HG02938 (cell line): ENCODE measurements around the gene C2CD4D.

Experiments
- ATAC-seq: cut with Tn5 transposase; IDR thresholded peaks from one replicate; pipeline ENCODE4 v1.9.1; 2021; ENCODE audit warnings: mild to moderate bottlenecking, moderate library complexity; ENCODE audit not compliant: unreplicated experiment

C2CD4D gene

GRCh38 chr1:151835596-151835995 is 4.0 kb downstream of the C2CD4D start:
- no peak for ATAC-seq

- no peak for ATAC-seq
Measured at GRCh38 chr1:151834239-151834638, 5.4 kb downstream of the C2CD4D start.

GRCh38 chr1:151833172-151833900 is 6.3 kb downstream of the C2CD4D start:
- ATAC-seq = no peak

- no peak for ATAC-seq
Measured at GRCh38 chr1:151832318-151832980, 7.2 kb downstream of the C2CD4D start.

GRCh38 chr1:151831605-151832004 is 8.0 kb downstream of the C2CD4D start, which contains the start of gene RORC:
Gene RORC, minus strand, starts transcription at chr1:151831802. Its CDS starts 38 bp downstream, at chr1:151831764.
- ATAC-seq = no peak

- no peak for ATAC-seq
Measured at GRCh38 chr1:151831256-151831591, 8.4 kb downstream of the C2CD4D start.

- no peak for ATAC-seq
Measured at GRCh38 chr1:151830055-151830454, 9.6 kb downstream of the C2CD4D start.

GRCh38 chr1:151829352-151830046 is 10.1 kb downstream of the C2CD4D start:
- ATAC-seq = no peak

- no peak for ATAC-seq
Measured at GRCh38 chr1:151828921-151829320, 10.7 kb downstream of the C2CD4D start.

- ATAC-seq = no peak
Measured at GRCh38 chr1:151827853-151828252, 11.8 kb downstream of the C2CD4D start.

- ATAC-seq = no peak
Measured at GRCh38 chr1:151825751-151826660, 13.6 kb downstream of the C2CD4D start.

GRCh38 chr1:151825204-151825603 is 14.4 kb downstream of the C2CD4D start:
- no peak for ATAC-seq

GRCh38 chr1:151823175-151823574 is 16.4 kb downstream of the C2CD4D start:
- ATAC-seq = no peak

- no peak for ATAC-seq
Measured at GRCh38 chr1:151822404-151822803, 17.2 kb downstream of the C2CD4D start.

- ATAC-seq = no peak
Measured at GRCh38 chr1:151820940-151821339, 18.7 kb downstream of the C2CD4D start.

GRCh38 chr1:151819976-151820623 is 19.5 kb downstream of the C2CD4D start:
- ATAC-seq = no peak

GRCh38 chr1:151819227-151819835 is 20.3 kb downstream of the C2CD4D start:
- no peak for ATAC-seq

- no peak for ATAC-seq
Measured at GRCh38 chr1:151817353-151817730, 22.3 kb downstream of the C2CD4D start.

- no peak for ATAC-seq
Measured at GRCh38 chr1:151816548-151817352, 22.9 kb downstream of the C2CD4D start.
